Stomach smooth muscle (tissue), 2 donors: ENCODE data around the gene MAP3K5.
"Not testable (repeated sequence)": the region's sequence is repeated elsewhere in the genome, so short reads cannot be mapped to it uniquely, and the experiment has no call there.

ENCODE experiments used
- H3K27ac ChIP-seq: one replicate; pipeline ENCODE4 v1.7.0; 2013; ENCODE audit warnings: mild to moderate bottlenecking, low read length, inconsistent platforms
- H3K27me3 ChIP-seq, 2 donors: one replicate each; pipeline ENCODE4 v1.7.0; 2013; ENCODE audit warnings: low read length in 2 of 2; ENCODE audit not compliant: insufficient read depth in 2 of 2, control insufficient read depth in 1 of 2
- H3K36me3 ChIP-seq, 2 donors: one replicate each; pipeline ENCODE4 v1.7.0; 2013; ENCODE audit warnings: low read length in 2 of 2; ENCODE audit not compliant: control insufficient read depth in 2 of 2, insufficient read depth in 2 of 2
- H3K4me1 ChIP-seq: one replicate; pipeline ENCODE4 v1.7.0; 2013; ENCODE audit warnings: low read length; ENCODE audit not compliant: control insufficient read depth, insufficient read depth
- H3K4me3 ChIP-seq, 2 donors: one replicate each; pipeline ENCODE4 v1.7.0; 2013; ENCODE audit warnings: low read length in 2 of 2
- H3K9ac ChIP-seq, 2 donors: one replicate each; pipeline ENCODE4 v1.7.0; 2013; ENCODE audit warnings: low read length in 2 of 2, mild to moderate bottlenecking in 1 of 2
- H3K9me3 ChIP-seq, 2 donors: one replicate each; pipeline ENCODE4 v1.7.0; 2013; ENCODE audit warnings: low read length in 2 of 2; ENCODE audit not compliant: control insufficient read depth in 2 of 2
- donor health status: healthy.
- donor health status: Pancreatic carcinoma.

Gene MAP3K5

DNA sequence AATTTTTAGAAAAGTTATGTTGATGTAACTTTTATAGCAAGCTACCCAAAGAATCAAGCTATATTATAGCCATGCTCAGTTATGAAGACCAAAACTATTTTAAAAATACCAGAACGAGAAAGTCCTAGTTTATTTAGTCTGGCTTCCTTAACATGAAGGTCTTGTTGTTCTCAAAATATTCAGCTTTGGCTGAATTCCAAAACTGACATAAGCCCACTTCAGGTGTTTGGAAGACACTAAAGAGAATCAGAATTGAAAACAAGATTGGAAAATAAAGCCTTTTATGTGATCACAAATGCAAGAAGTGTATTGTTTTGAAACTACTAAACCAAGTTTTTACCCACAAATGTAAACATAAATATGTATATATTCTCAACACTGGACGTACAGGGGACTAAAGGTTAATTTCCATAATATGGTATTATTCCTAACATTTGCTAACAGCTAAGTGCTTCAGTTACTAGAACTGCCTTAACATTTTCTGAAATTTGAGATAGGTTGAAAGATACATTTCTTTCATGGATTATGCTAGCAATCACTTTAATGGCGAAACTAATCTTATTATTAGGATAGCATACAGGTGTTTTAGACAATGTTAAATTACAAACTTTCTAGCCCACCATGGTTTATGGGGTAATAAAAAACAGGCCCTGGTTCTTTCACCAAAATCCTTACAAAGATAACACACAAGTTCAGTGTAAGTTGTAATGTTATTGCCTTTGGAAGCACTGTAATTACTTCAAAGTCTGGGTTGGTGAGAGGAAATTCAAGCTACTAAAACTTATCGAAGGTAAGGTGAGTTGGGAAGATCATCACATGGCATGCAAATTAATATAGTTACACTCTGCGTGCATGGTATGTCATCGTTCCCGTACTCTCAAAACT is 1.6 kb downstream of the MAP3K5 start:
- H3K27me3 ChIP-seq: no peaks in the 10 kb centered on the region
- no peaks in the 10 kb centered on the region for H3K36me3 ChIP-seq
- peak overlapping the region; percentile 0 to 63 for H3K9ac ChIP-seq
- no peak overlapping the region for H3K27ac ChIP-seq
- peak overlapping the region; percentile 82 to 92 for H3K4me3 ChIP-seq
- H3K4me1 ChIP-seq: peaks cover 6% of the 10 kb centered on the region
- H3K9me3 ChIP-seq: no peaks in the 10 kb centered on the region

GRCh38 chr6:136789440-136789839 is 2.8 kb downstream of the MAP3K5 start:
- H3K4me3 ChIP-seq: peak overlapping the region in 1 of 2 donors; percentile 36
- not testable (repeated sequence) for H3K4me1 ChIP-seq, H3K36me3 ChIP-seq, H3K27me3 ChIP-seq, H3K9me3 ChIP-seq, H3K9ac ChIP-seq, H3K27ac ChIP-seq

DNA sequence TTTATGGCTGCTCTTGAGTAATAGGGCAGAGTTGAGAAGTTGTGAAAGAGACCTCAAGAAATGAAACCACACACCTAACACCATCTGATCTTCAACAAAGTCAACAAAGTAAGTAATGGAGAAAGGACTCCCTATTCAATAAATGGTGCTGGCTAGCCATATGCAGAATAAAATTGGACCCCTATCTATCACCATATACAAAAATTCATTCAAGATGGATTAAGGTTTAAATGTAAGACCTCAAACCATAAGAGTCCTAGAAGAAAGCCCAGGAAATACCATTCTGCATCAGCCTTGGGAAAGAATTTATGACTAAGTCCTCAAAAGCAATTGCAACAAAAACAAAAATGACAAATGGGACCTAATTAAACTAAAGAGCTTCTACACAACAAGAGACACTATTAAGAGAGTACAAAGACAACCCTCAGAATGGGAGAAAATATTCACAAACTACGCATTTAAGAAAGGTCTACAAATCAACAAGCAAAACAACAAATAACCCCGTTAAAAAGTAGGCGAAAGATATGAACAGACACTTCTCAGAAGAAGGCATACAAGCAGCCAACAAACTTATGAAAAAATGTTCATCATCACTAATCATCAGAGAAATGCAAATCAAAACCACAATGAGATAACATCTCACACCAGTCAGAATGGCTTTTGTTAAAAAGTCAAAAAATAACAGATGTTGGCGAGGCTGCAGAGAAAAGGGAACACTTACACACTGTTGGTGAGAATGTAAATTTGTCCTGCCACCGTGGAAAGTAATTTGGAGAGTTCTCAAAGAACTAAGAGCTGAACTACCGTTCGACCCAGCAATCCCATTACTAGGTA is 4.0 kb downstream of the MAP3K5 start:
- no peak overlapping the region for H3K4me3 ChIP-seq
- no peaks in the 10 kb centered on the region for H3K27me3 ChIP-seq
- no peaks in the 10 kb centered on the region for H3K36me3 ChIP-seq
- no peak overlapping the region for H3K27ac ChIP-seq
- H3K9me3 ChIP-seq: no peaks in the 10 kb centered on the region
- peaks cover 6% of the 10 kb centered on the region for H3K4me1 ChIP-seq
- no peak overlapping the region for H3K9ac ChIP-seq

DNA sequence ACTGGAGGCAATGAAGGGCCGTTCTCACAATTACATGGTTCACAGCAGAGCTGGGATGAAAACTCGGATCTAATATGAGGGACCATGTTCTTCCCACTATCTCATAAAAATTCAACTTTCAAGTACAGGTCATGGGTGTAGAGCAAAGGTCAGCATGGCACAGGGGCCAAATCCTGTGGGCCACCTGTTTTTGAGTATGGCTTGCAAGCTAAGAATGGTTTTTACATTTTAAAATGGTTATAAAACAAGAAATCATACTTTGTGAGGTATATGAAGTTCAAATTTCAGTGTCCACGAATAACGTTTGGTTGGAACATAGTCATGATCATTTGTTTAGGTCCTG is 4.6 kb downstream of the MAP3K5 start:
- H3K36me3 ChIP-seq: no peaks in the 10 kb centered on the region
- H3K9me3 ChIP-seq: no peaks in the 10 kb centered on the region
- H3K27me3 ChIP-seq: no peaks in the 10 kb centered on the region
- H3K9ac ChIP-seq: no peak overlapping the region
- H3K4me1 ChIP-seq: peaks cover 6% of the 10 kb centered on the region
- H3K4me3 ChIP-seq: no peak overlapping the region
- H3K27ac ChIP-seq: no peak overlapping the region

DNA sequence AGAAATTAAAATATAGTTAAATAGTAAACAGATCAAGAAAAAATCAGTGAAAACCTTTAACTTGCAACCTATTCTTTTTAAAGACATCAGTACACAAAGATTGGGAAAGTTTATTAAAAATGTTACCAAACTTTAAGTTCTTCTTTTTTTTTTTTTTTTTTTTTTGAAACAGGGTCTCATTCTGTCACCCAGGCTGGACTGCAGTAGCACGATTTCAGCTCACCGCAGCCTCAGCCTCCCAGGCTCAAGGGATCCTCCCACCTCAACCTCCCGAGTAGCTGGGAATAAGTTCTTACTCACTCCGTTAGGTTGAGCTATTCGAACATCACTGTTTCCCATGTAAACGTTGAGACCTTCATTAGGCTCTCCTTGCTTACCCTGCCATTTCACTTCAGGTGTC is 5.6 kb downstream of the MAP3K5 start:
- no peaks in the 10 kb centered on the region for H3K27me3 ChIP-seq
- no peak overlapping the region for H3K27ac ChIP-seq
- no peaks in the 10 kb centered on the region for H3K36me3 ChIP-seq
- H3K4me3 ChIP-seq: no peak overlapping the region
- H3K9me3 ChIP-seq: no peaks in the 10 kb centered on the region
- H3K9ac ChIP-seq: no peak overlapping the region
- H3K4me1 ChIP-seq: peaks cover 6% of the 10 kb centered on the region

- no peak overlapping the region for H3K9ac ChIP-seq
- no peaks in the 10 kb centered on the region for H3K27me3 ChIP-seq
- no peak overlapping the region for H3K27ac ChIP-seq
- peaks cover 6% of the 10 kb centered on the region for H3K4me1 ChIP-seq
- no peaks in the 10 kb centered on the region for H3K9me3 ChIP-seq
- H3K4me3 ChIP-seq: no peak overlapping the region
- no peaks in the 10 kb centered on the region for H3K36me3 ChIP-seq
Observed at GRCh38 chr6:136784910-136785746, 7.1 kb downstream of the MAP3K5 start.

GRCh38 chr6:136784271-136784664 is 8.0 kb downstream of the MAP3K5 start:
- Histone ChIP-seq H3K9ac (no peak overlapping the region), H3K4me1 (peaks cover under 1% of the 10 kb centered on the region), H3K4me3 (no peak overlapping the region), H3K27me3 (no peaks in the 10 kb centered on the region), H3K9me3 (no peaks in the 10 kb centered on the region), H3K27ac (no peak overlapping the region), H3K36me3 (no peaks in the 10 kb centered on the region)

DNA sequence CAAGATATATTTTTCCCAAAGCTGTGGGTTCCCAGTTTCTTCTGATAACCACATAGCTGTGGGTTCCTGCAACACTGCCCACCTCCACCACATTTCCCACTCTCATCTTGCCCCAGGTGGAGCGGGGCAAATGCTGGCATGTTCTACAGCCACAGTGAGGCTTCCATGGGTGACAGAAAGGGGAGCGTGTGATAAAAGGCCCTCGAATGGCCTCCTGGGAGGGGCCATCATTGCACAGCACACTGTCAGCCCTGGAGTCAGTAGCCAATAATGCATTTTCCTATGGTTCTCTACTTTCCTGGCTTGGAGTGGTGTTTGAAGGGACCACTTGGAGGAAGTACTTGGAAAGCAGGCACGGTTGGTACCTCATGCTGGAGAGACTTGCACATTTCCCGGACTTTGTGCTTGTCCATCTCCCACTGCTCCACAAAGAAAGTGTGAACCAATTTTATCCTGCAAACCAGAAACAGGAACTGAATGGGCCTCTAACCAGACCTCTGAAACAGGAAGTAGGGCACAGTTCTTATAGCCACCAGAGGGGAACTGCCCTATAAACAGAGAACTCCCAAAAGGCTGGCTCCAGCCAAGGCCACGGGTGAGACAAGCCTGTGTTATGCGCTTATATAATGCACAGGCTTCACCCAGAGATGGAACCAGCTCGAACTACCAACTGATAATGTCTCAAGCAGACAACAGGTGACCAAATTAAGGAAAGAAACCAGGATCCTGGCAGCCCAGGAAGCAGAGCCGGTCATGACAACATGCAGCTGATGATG is 8.6 kb downstream of the MAP3K5 start:
- H3K4me1 ChIP-seq: no peaks in the 10 kb centered on the region

DNA sequence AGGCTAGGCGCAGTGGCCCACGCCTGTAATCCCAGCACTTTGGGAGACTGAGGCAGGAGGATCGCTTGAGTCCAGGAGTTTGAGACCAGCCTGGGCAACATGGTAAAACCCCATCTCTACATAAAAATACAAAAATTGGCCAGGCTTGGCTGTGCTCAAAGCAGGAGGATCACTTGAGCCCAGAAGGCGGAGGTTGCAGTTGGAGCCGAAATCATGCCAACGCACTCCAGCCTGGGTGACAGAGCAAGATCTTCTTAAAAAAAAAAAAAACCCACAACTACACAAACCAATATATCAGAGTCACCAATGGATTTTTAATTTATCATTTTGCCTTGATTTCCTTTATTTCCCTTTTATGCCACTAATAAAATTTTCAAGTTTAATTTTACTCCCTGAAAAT is 9.3 kb downstream of the MAP3K5 start:
- H3K9me3 ChIP-seq: no peaks in the 10 kb centered on the region
- H3K4me1 ChIP-seq: no peaks in the 10 kb centered on the region
- H3K27me3 ChIP-seq: no peaks in the 10 kb centered on the region
- no peak overlapping the region for H3K9ac ChIP-seq
- no peak overlapping the region for H3K27ac ChIP-seq
- no peak overlapping the region for H3K4me3 ChIP-seq
- H3K36me3 ChIP-seq: no peaks in the 10 kb centered on the region

More for the DNA sequence above, 8.6 kb downstream of the MAP3K5 start:
- H3K4me3 ChIP-seq: no peak overlapping the region
- H3K27me3 ChIP-seq: no peaks in the 10 kb centered on the region
- no peaks in the 10 kb centered on the region for H3K36me3 ChIP-seq
- no peaks in the 10 kb centered on the region for H3K9me3 ChIP-seq
- H3K9ac ChIP-seq: no peak overlapping the region
- H3K27ac ChIP-seq: no peak overlapping the region
